ENCODE data around the gene P2RY2. TPM values are rescaled to one million over a fixed set of nuclear protein-coding genes. Genes with fewer than 3 reads are reported as not detected.

P2RY2 gene
- total RNA-seq, 2 experiments from 2014 or later = not detected

DNA sequence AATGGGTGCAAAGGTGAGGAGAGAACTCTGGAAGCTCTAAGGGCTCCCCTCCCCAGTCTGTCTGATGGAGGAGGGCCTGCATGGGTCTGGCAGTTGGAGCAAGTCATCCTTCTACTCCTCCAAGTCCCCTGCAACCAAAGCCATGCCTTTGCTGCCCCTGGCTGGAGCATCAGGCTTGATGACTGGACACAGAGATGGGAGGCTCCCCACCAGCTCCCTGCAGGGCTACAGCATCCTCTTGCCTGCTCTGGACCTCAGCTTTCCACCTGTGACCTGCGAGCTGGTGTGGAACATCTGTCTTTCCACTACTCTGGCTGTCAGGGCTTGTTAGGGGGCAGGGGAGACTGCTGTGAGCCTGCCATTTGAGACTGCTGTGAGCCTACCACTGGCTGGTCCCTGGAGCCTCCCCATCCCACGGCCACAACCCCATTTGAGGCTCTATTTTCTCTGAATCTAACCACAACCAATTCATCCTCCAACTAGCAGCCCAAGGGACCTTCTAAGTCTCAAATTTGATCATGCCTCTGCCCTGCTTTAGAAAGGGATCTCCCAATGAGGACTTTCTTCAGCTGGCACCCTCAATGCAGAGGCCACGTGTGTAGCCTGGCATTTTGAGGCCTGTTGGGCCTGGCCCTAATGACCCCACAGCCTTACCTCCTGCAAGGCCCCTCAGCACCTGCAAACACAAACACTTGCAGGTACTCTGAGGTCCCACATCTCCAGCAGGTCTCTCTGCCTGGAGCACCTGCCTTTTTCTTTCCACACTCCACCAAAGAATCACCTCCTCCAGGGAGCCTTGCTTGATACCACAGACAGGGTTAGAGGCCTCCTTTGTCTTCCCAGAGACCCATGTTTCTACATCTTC, 63.9 kb downstream of the P2RY2 start:
- no peaks in the 10 kb centered on the region for H3K27me3 Mint-ChIP-seq (ENCODE audit: low read depth)
- CTCF ChIA-PET = interaction anchor here (1.2 to 1.7 kb wide), 3 partner anchors 10 to 20 kb away, joined by 3 to 7 read pairs (median 5); no protein-coding TSS in a partner anchor
- no peaks in the 10 kb centered on the region for H3K4me1 Mint-ChIP-seq (ENCODE audit: low read depth)
- no peak overlapping the region for H3K4me3 Mint-ChIP-seq
- H3K36me3 Mint-ChIP-seq (ENCODE audit: low read depth) = no peaks in the 10 kb centered on the region
- H3K9me3 Mint-ChIP-seq = no peaks in the 10 kb centered on the region
- H3K27ac Mint-ChIP-seq = no peak overlapping the region
- intact Hi-C loops (cut with micrococcal nuclease) = loop anchor here (10.0 kb wide), 1 partner anchor 67 kb away; the partner anchor contains the start of gene P2RY2
- DNase-seq = no peak

DNA sequence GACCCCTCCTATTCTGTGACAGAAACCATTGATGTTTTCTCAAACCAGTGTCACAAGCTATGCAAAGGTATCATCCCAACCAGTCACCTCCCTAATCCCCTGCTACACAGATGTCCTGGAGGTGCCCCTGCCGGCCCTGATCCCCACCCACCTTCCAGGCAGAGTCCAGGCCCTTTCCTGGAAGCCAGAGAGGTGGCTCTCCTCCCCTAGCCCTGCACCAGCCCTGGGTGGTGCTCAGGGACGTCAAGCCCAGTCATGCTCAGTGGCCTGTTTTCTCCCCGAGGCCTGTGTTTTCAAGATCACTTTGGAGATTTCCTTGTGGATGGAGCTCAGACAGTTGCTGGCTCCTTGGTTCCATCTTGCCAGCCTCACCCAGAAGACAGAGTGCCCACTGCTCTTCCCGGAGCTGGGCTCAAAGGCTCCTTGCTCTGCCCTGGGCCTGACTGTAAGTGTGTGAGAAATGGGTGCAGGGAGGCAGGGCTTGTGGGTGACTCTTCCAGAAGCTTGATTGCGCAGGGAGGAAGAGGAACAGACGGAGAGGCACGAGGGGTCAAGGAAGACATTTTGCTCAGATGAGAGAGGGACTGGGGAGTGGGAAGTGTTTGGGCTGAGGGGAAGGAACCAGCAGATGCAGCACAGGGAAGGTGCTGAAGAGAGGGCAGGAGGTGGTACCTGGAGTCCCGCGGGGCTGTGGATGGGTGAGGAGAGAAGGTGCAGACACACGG, 65.4 kb downstream of the P2RY2 start:
- H3K36me3 Mint-ChIP-seq (ENCODE audit: low read depth) = no peaks in the 10 kb centered on the region
- peaks cover 4% of the 10 kb centered on the region for H3K4me1 Mint-ChIP-seq (ENCODE audit: low read depth)
- no peaks in the 10 kb centered on the region for H3K9me3 Mint-ChIP-seq
- no peak for DNase-seq
- intact Hi-C loops (cut with micrococcal nuclease) = loop anchor here (10.0 kb wide), 1 partner anchor 69 kb away; the partner anchor contains the start of gene P2RY2
- CTCF ChIA-PET = interaction anchor here (0.6 to 1.6 kb wide), 4 partner anchors 8 to 819 kb away, joined by 4 to 7 read pairs (median 5); no protein-coding TSS in a partner anchor
- H3K4me3 Mint-ChIP-seq = no peak overlapping the region
- no peak overlapping the region for H3K27ac Mint-ChIP-seq
- no peaks in the 10 kb centered on the region for H3K27me3 Mint-ChIP-seq (ENCODE audit: low read depth)

DNA sequence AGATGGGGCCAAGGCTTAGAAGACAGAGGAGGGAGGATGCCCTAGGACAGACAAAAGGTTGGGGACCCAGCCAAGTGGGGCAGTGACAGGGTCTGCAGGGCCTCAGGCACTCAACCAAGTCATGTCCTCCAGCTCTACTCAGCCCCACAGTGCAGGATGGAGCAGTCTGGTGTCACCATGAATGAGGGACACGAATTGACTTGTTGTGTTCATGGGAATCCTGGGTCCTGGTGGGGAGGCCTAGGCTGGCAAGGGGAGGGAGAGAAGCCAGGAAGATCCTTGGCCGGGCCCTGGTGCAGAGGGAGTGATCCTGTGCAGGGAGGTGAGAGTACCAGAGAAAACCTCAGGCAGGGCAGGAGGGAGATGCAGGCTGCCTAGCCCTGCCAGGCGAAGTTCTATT, 66.0 kb downstream of the P2RY2 start:
- H3K27me3 Mint-ChIP-seq (ENCODE audit: low read depth) = no peaks in the 10 kb centered on the region
- no peak overlapping the region for H3K27ac Mint-ChIP-seq
- CTCF ChIA-PET = no interaction called here
- no peaks in the 10 kb centered on the region for H3K36me3 Mint-ChIP-seq (ENCODE audit: low read depth)
- no peak overlapping the region for H3K4me3 Mint-ChIP-seq
- no peak for DNase-seq
- peaks cover 8% of the 10 kb centered on the region for H3K4me1 Mint-ChIP-seq (ENCODE audit: low read depth)
- intact Hi-C loops (cut with micrococcal nuclease) = loop anchor here (10.0 kb wide), 1 partner anchor 69 kb away; the partner anchor contains the start of gene P2RY2
- H3K9me3 Mint-ChIP-seq = no peaks in the 10 kb centered on the region

GRCh38 chr11:73285721-73286120, 67.6 kb downstream of the P2RY2 start:
- Mint-ChIP-seq H3K4me3 (no peak overlapping the region), H3K9me3 (no peaks in the 10 kb centered on the region), H3K27me3 (ENCODE audit: low read depth) (no peaks in the 10 kb centered on the region), H3K4me1 (ENCODE audit: low read depth) (peaks cover 12% of the 10 kb centered on the region), H3K36me3 (ENCODE audit: low read depth) (no peaks in the 10 kb centered on the region), H3K27ac (no peak overlapping the region)
- DNase-seq = no peak
- CTCF ChIA-PET = interaction anchor here (11.5 kb wide), 1 partner anchor 51 kb away, joined by 83 read pairs; no protein-coding TSS in a partner anchor
- intact Hi-C loops (cut with micrococcal nuclease) = loop anchor here (10.0 kb wide), 1 partner anchor 71 kb away; the partner anchor contains the start of gene P2RY2

Other genes starting within 250 kb of the P2RY2 start
- gene FCHSD2, start 76.0 kb upstream of the P2RY2 start, total RNA-seq = 10 to 100 TPM; 31.1 to 36.8 TPM
- gene P2RY6, start 54.1 kb downstream of the P2RY2 start, total RNA-seq = not detected
- gene ARHGEF17, start 90.0 kb downstream of the P2RY2 start, total RNA-seq = under 1 TPM in 1 of 2 experiments, not detected in 1; 0.19 TPM
- 10 to 100 TPM; 17.9 to 18.5 TPM for gene RELT, start 158.1 kb downstream of the P2RY2 start, total RNA-seq

Data from activated naive CD4-positive, alpha-beta T cell treated with anti-CD3 and anti-CD28 coated beads for 36 hours (primary cell).